Tibial nerve (tissue), 4 donors: Measurements from ENCODE around the gene ADGRG6.

Experiments
- CTCF ChIP-seq, 5 experiments: fragments of 200-600 bp in 3 of 5; fragments of 450-650 bp in 2 of 5; sonication (generic) in 3 of 5; IDR thresholded peaks; one replicate each; pipeline ENCODE4 v1.5.1; 2016 to 2019; ENCODE audit warnings: antibody characterized with exemption in 5 of 5, mild to moderate bottlenecking in 3 of 5, moderate library complexity in 2 of 5
- EP300 ChIP-seq, 2 donors: sonication (generic); formaldehyde crosslinking; IDR thresholded peaks; one replicate each; pipeline ENCODE4 v1.6.1; 2017; ENCODE audit warnings: antibody characterized with exemption in 2 of 2, mild to moderate bottlenecking in 1 of 2
- POLR2A ChIP-seq, 2 donors: fragments of 450-650 bp; IDR thresholded peaks; one replicate each; pipeline ENCODE4 v1.6.1; 2017; ENCODE audit warnings: antibody characterized with exemption in 2 of 2, mild to moderate bottlenecking in 2 of 2, moderate library complexity in 2 of 2

- TF ChIP-seq CTCF (IDR thresholded peaks at IDR 0.05) (no peak), POLR2A (IDR thresholded peaks at IDR 0.05) (no peak), EP300 (IDR thresholded peaks at IDR 0.05) (no peak)
These were observed 22.3 kb downstream of the ADGRG6 start for GRCh38 chr6:142324111-142324510.
